Measurements from ENCODE around the gene ERLIN1.

Gene ERLIN1

DNA sequence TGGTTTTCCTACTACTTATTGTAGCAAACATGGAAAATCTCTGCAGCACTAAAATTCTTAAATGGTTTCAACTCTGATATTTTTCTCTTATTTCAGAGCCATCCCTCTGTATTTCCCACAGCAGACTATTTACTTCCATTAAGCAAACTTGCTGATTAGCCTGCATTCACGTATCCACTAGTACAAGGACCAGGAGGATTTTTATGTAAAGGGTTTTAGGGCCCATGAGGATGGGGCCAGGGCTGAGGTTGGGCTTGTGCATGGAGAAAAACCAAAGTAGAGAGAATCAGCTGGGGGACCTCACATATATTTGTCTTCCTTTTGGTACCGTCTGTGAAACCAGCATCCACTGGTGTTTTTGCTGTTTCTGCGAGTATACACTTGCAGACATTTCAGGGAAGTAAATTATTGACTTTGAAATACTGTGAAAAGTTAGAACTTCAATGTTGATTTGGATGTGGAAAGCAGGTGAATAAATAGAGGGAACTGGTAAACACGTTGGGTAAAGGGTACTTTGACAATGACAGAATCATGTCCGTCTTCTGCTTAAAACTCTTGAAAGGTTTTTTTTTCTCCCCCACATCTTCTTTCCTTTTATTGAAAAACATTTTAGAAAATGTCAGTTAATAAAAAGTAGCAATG is 44.3 kb downstream of the ERLIN1 start:
- peaks cover 38% of the 10 kb centered on the region for H3K27me3 ChIP-seq
- no peaks in the 10 kb centered on the region for H3K9me3 ChIP-seq
- H3K27ac ChIP-seq, result no peak overlapping the region
- no peaks in the 10 kb centered on the region for H3K36me3 ChIP-seq
- TF ChIP-seq, protein P1, sequence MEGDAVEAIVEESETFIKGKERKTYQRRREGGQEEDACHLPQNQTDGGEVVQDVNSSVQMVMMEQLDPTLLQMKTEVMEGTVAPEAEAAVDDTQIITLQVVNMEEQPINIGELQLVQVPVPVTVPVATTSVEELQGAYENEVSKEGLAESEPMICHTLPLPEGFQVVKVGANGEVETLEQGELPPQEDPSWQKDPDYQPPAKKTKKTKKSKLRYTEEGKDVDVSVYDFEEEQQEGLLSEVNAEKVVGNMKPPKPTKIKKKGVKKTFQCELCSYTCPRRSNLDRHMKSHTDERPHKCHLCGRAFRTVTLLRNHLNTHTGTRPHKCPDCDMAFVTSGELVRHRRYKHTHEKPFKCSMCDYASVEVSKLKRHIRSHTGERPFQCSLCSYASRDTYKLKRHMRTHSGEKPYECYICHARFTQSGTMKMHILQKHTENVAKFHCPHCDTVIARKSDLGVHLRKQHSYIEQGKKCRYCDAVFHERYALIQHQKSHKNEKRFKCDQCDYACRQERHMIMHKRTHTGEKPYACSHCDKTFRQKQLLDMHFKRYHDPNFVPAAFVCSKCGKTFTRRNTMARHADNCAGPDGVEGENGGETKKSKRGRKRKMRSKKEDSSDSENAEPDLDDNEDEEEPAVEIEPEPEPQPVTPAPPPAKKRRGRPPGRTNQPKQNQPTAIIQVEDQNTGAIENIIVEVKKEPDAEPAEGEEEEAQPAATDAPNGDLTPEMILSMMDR (IDR thresholded peaks at IDR 0.05), result no peak
- H3K4me1 ChIP-seq (ENCODE audit: control insufficient read depth in 1 of 2, insufficient read depth in 1 of 2, low read depth in 1 of 2, low read length in 1 of 2), result no peaks in the 10 kb centered on the region
- H3K4me3 ChIP-seq (ENCODE audit: low read depth in 1 of 2, low read length in 1 of 2), result no peak overlapping the region

DNA sequence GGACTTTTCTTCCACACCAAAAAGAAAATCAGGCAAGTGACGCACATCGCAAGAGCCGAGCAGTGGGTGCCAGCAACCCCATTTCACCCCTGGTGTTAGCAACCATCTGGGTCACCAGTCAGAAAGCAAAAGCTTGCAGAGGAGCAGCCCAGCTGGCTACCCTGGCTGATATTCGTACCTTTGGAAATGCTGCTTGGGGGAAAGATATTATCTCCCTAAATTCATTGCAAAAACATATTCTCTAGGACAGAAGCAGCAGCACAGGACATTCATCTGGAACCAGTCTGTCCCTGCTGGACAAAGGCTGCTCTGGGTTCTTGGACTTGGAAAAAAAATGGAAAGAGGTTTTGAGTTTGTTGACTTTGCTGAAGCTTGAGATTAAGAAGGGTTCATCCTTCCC is 45.8 kb downstream of the ERLIN1 start:
- Histone ChIP-seq H3K27ac (no peak overlapping the region), H3K4me1 (ENCODE audit: control insufficient read depth in 1 of 2, insufficient read depth in 1 of 2, low read depth in 1 of 2, low read length in 1 of 2) (no peaks in the 10 kb centered on the region)

DNA sequence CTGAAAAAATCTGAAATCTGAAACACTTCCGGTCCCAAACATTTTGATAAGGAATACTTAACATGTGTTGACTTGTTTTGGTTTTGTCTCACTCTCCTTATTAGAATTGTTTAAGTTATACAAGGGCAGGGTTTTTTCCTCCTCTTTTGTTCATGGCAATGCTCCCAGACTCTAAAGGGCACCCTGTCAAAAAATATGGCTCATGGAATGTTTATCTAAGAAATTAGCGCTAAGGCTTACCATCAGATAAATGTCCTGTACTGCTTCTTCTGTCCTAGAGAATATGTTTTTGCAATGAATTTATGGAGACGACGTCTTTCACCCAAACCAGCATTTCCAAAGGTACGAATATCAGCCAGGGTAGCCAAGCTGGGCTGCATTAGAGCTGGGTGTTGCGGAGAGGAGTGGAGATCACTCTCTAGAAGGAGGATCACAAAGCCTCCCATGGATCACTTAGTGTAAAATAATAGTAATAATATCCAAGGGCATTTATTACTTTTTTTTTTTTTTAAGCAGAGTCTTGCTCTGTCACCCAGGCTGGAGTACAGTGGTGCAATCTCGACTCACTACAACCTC is 46.8 kb downstream of the ERLIN1 start:
- Histone ChIP-seq H3K9me3 (no peaks in the 10 kb centered on the region), H3K4me3 (ENCODE audit: low read depth in 1 of 2, low read length in 1 of 2) (no peak overlapping the region), H3K27me3 (peaks cover 46% of the 10 kb centered on the region), H3K27ac (no peak overlapping the region), H3K36me3 (no peaks in the 10 kb centered on the region), H3K4me1 (ENCODE audit: control insufficient read depth in 1 of 2, insufficient read depth in 1 of 2, low read depth in 1 of 2, low read length in 1 of 2) (no peaks in the 10 kb centered on the region)
- TF ChIP-seq, protein P1 (IDR thresholded peaks at IDR 0.05), result no peak

More for the DNA sequence above, 45.8 kb downstream of the ERLIN1 start:
- Histone ChIP-seq H3K36me3 (no peaks in the 10 kb centered on the region), H3K4me3 (ENCODE audit: low read depth in 1 of 2, low read length in 1 of 2) (no peak overlapping the region), H3K9me3 (no peaks in the 10 kb centered on the region), H3K27me3 (peaks cover 46% of the 10 kb centered on the region)
- TF ChIP-seq, protein P1 (IDR thresholded peaks at IDR 0.05), result no peak

DNA sequence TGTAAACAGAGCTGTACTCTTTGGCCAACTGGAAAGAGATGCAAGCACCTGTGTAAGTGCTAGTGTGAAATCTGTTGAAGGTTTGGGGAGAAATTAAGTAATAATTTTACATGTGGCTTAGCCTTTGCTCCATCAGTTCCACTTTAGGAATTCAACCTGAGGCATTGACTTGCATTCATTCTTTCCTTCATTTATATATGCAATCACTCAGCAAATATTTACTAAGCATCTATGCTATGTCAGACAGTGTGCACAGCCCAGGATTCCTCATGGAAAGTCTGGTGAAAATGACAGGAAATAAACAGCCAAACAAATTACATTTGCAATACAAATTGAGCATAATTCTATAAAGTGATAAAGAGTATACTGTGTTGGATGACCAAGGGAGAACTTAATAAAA is 50.3 kb downstream of the ERLIN1 start:
- TF ChIP-seq, protein P1 (IDR thresholded peaks at IDR 0.05), result no peak
- no peaks in the 10 kb centered on the region for H3K4me1 ChIP-seq (ENCODE audit: control insufficient read depth in 1 of 2, insufficient read depth in 1 of 2, low read depth in 1 of 2, low read length in 1 of 2)
- no peak overlapping the region for H3K4me3 ChIP-seq (ENCODE audit: low read depth in 1 of 2, low read length in 1 of 2)
- H3K27ac ChIP-seq, result no peak overlapping the region
- H3K9me3 ChIP-seq, result no peaks in the 10 kb centered on the region
- no peaks in the 10 kb centered on the region for H3K36me3 ChIP-seq
- peaks cover 26% of the 10 kb centered on the region for H3K27me3 ChIP-seq

DNA sequence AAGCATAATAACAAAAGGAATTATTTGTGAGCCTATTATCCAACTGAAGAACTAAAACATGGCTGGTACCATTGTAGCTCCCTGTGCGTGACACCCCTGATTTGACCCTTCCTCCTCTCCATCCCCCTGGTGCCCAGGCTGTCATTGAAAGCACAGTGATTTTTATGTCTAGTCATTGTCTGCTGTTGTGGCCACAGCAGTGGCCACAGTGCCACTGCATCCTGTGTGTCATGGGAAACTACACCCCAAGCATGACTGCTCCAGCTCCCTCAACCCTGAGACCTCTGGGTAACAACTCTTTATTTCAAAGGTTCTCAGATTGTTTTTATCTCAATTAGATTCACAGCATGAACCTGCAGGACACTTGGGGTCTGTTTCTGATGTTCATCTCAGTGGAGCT is 52.0 kb downstream of the ERLIN1 start:
- Histone ChIP-seq H3K4me1 (ENCODE audit: control insufficient read depth in 1 of 2, insufficient read depth in 1 of 2, low read depth in 1 of 2, low read length in 1 of 2) (no peaks in the 10 kb centered on the region), H3K9me3 (no peaks in the 10 kb centered on the region), H3K27ac (no peak overlapping the region), H3K36me3 (no peaks in the 10 kb centered on the region), H3K4me3 (ENCODE audit: low read depth in 1 of 2, low read length in 1 of 2) (no peak overlapping the region), H3K27me3 (peaks cover 20% of the 10 kb centered on the region)
- TF ChIP-seq, protein P1 (IDR thresholded peaks at IDR 0.05), result no peak

All from neutrophil (primary cell).